ENCODE data around the gene RABL2B.
A peak's percentile ranks its signal among the peaks of the same experiment; 100 is the strongest.

RABL2B gene

DNA sequence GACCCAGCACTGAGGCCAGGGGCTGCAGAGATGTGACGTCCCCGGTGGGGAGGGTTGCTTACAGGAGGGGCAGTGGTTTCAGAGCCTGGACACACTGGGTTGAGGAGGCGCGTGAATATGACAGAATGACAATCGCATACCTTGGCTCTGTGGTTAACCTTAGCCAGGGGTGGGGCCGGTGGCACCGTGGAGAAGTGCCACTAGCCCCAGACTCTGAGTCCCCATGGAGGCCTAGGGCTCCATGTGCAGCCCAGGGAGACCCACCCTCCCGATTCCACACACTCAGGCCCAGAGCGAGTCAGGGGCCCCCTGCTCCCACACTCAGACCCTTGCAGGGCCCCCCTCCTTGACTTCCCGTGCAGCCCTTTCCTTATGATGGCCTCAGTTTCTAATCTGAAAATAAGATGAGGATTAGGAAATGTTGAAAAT, 49.1 kb downstream of the RABL2B start:
- H3K4me3 ChIP-seq (ENCODE audit: low read depth, low read length): no peak overlapping the region
- DNase-seq (ENCODE audit: low read depth): no peak
- TF ChIP-seq, protein P1, sequence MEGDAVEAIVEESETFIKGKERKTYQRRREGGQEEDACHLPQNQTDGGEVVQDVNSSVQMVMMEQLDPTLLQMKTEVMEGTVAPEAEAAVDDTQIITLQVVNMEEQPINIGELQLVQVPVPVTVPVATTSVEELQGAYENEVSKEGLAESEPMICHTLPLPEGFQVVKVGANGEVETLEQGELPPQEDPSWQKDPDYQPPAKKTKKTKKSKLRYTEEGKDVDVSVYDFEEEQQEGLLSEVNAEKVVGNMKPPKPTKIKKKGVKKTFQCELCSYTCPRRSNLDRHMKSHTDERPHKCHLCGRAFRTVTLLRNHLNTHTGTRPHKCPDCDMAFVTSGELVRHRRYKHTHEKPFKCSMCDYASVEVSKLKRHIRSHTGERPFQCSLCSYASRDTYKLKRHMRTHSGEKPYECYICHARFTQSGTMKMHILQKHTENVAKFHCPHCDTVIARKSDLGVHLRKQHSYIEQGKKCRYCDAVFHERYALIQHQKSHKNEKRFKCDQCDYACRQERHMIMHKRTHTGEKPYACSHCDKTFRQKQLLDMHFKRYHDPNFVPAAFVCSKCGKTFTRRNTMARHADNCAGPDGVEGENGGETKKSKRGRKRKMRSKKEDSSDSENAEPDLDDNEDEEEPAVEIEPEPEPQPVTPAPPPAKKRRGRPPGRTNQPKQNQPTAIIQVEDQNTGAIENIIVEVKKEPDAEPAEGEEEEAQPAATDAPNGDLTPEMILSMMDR (IDR thresholded peaks at IDR 0.05; ENCODE audit: low read depth, low read length, missing control alignments): no peak

DNA sequence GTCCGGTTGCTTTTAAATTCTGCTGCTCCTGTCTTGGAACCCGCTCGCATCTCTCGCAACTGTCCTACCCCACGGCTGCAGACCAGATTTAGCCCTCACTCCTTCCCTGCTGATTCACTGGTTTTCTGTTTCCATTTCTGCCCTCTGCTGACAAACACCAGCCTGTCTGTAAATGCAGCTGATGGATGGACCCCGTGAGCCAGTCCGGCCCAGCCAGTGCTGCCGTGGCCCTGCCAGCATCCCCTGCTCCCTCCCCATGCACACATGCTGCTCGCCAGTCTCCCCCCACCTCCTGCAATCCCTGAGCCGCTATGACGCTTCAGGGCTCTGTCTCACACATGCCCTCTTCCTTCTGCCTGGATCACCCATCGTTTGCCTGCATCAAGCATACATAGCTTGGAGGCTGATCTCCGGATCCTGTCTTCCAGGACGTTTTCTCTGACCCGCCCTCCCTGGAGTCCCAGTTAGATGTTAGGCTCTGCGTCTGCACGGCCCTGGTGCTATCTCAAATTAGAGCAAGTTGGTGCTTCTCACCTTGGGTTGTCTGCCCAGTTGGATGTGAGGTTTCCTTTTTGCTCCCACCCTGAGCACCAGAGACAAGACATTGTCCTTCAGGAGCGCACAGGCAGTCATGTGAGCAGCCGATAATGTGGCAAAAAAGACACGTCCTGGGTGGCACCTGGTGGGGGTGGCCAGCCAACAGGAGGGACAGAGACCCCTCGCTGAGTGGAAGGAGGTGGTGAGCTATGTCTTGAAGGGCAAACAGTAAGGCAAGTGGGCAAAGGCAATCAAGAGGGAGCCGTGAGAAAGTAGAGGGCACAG, 49.7 kb downstream of the RABL2B start:
- TF ChIP-seq, protein P1 (IDR thresholded peaks at IDR 0.05; ENCODE audit: low read depth, low read length, missing control alignments): no peak
- H3K4me3 ChIP-seq (ENCODE audit: low read depth, low read length): no peak overlapping the region
- DNase-seq (ENCODE audit: low read depth): no peak

DNA sequence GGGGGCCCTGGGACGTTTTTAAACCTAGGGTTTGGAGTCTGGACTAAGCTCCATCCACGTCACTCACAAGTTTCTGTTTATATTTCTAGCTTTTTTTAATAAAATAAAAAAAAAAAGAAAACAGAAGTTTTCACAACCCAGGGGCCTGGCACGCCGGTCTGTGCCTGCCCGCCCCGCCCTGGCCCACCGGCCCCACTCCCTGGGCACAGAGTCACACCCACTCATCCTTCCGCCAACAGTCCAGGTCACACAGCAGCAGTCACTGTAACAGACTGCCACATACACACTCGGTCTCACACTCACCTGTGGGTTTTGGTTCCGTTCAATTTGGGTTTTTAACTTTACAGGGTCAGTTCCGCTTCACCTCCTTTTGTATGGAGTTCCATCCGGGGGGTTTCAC, 50.8 kb downstream of the RABL2B start:
- TF ChIP-seq, protein P1 (IDR thresholded peaks at IDR 0.05; ENCODE audit: low read depth, low read length, missing control alignments): no peak
- no peak for DNase-seq (ENCODE audit: low read depth)

DNA sequence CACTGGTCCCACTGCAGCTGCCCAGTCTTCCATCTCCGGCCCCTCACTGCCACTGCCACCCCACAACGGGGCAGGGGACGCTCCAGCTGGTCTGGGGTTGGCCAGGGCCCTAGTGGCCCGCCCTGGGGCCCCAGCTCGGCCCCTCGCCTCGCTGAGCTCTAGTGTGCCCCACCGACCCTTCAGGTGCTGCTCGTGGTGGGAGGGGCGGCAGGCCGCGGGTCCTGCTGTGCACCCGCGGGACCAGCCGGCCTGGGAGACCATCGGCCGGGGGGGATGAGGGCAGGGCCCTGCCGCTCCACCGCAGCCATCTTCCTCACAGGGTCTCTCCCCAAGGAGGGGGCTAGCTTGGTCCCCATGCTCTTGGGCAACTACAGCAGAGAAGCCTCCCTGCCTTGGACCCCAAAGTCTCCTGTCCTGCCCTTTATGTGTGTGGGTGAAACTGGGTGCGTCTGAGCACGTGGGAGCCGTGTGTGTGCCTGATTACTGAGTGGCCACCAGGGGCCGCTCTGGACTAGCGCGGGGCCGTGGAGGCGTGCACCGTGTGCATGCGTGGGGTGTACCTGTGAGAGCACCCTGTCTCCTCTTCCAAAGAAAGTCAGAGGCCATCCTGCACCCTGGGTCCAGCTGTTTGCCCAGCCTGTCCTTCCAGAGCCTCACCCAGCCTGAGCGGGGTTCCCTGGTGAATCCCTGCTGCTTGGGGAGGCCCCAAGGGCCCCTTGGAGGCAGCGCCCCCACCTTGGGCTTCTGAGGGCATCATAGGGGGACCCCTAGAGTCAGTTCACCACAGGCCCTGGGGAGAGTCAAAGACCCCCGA, 51.4 kb downstream of the RABL2B start:
- H3K4me3 ChIP-seq (ENCODE audit: low read depth, low read length): no peak overlapping the region
- TF ChIP-seq, protein P1 (IDR thresholded peaks at IDR 0.05; ENCODE audit: low read depth, low read length, missing control alignments): peak; percentile 89
- DNase-seq (ENCODE audit: low read depth): no peak

More for the DNA sequence above, 50.8 kb downstream of the RABL2B start:
- H3K4me3 ChIP-seq (ENCODE audit: low read depth, low read length): no peak overlapping the region

DNA sequence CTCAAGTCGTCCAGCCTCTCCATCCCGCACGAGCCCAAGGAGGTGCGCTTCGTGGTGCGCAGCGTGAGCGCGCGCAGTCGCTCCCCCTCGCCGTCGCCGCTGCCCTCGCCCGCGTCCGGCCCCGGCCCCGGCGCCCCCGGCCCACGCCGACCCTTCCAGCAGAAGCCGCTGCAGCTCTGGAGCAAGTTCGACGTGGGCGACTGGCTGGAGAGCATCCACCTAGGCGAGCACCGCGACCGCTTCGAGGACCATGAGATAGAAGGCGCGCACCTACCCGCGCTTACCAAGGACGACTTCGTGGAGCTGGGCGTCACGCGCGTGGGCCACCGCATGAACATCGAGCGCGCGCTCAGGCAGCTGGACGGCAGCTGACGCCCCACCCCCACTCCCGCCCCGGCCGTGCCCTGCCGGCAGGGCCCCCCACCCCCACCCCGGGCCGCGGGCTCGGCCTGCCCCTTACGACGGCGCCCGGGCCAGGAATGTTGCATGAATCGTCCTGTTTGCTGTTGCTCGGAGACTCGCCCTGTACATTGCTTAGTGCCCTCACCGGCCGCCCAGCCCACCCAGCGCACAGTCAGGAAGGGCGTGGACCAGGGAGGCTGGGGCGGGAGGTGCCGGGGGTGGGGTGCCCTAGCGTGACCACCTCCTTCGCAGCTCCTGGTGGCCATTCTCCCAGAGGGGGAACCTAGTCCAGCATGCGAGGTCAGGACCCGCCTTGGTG, 52.3 kb downstream of the RABL2B start:
- no peak overlapping the region for H3K4me3 ChIP-seq (ENCODE audit: low read depth, low read length)
- TF ChIP-seq, protein P1 (IDR thresholded peaks at IDR 0.05; ENCODE audit: low read depth, low read length, missing control alignments): no peak
- no peak for DNase-seq (ENCODE audit: low read depth)

DNA sequence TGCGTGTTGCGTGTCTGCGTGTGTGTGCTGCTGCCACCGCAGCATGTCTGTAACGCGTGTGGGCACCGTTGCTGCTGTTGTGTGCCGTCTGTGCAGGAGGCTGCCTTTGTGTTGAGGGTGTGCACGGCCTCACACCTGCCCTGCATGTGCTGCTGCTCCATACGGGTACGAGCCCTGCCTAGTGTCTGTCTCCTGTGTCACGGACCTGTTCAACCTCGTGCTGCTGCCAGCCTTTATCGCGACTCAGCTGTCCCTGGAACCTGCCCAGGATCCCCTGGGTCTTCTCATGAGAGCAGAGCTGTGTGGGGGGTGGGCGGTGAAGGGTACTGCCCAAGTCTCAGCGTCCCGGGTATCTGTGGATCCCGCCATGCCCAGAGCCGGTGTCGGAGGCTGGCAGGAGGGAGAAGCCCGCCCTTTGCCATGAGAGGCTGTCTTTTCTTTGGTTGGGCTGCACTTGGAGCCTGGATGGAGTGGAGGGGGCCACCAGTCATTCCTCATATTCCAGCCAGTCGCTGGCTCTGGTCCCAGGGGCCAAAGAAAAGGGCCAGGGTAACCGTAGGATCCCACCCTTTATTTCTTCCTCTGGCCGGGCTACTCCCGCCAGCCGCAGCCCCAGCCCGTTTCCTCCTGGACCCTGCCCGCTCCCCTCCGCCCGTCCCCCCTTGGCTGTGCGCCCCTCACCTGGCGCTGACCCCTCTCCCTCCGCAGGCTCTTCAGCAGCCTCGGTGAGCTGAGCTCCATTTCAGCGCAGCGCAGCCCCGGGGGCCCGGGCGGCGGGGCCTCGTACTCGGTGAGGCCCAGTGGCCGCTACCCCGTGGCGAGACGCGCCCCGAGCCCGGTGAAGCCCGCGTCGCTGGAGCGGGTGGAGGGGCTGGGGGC, 53.2 kb downstream of the RABL2B start:
- DNase-seq (ENCODE audit: low read depth): no peak
- no peak overlapping the region for H3K4me3 ChIP-seq (ENCODE audit: low read depth, low read length)
- TF ChIP-seq, protein P1 (IDR thresholded peaks at IDR 0.05; ENCODE audit: low read depth, low read length, missing control alignments): no peak

Data from GM12864 (cell line).